Fibroblast of mammary gland (primary cell): ENCODE measurements around the gene SLC30A7.

ENCODE experiments used
- DNase-seq: peaks from one replicate; pipeline ENCODE4 v3.0.0-alpha.2; 2010; ENCODE audit warnings: low read depth
- H3K4me3 ChIP-seq: 2 replicates; pipeline ENCODE4 v1.5.1; 2011; ENCODE audit warnings: low read depth, mild to moderate bottlenecking, low read length, moderate library complexity; ENCODE audit not compliant: control insufficient read depth
- CTCF ChIP-seq: conservative IDR thresholded peaks from 2 replicates; pipeline ENCODE4 v1.5.1; 2011; ENCODE audit warnings: low read depth, low read length, inconsistent platforms; ENCODE audit not compliant: control insufficient read depth, insufficient read depth

Gene SLC30A7

GRCh38 chr1:100891380-100891779, 4.5 kb upstream of the SLC30A7 start:
- DNase-seq, result no peak
- H3K4me3 ChIP-seq, result no peak overlapping the region
- TF ChIP-seq CTCF, result no peak

- DNase-seq, result no peak
- TF ChIP-seq CTCF, result no peak
- no peak overlapping the region for H3K4me3 ChIP-seq
These were observed 3.3 kb upstream of the SLC30A7 start for GRCh38 chr1:100892554-100892953.

GRCh38 chr1:100893718-100894117, 2.2 kb upstream of the SLC30A7 start:
- H3K4me3 ChIP-seq, result peak overlapping the region; percentile 95
- DNase-seq, result no peak
- no peak for TF ChIP-seq CTCF

DNA sequence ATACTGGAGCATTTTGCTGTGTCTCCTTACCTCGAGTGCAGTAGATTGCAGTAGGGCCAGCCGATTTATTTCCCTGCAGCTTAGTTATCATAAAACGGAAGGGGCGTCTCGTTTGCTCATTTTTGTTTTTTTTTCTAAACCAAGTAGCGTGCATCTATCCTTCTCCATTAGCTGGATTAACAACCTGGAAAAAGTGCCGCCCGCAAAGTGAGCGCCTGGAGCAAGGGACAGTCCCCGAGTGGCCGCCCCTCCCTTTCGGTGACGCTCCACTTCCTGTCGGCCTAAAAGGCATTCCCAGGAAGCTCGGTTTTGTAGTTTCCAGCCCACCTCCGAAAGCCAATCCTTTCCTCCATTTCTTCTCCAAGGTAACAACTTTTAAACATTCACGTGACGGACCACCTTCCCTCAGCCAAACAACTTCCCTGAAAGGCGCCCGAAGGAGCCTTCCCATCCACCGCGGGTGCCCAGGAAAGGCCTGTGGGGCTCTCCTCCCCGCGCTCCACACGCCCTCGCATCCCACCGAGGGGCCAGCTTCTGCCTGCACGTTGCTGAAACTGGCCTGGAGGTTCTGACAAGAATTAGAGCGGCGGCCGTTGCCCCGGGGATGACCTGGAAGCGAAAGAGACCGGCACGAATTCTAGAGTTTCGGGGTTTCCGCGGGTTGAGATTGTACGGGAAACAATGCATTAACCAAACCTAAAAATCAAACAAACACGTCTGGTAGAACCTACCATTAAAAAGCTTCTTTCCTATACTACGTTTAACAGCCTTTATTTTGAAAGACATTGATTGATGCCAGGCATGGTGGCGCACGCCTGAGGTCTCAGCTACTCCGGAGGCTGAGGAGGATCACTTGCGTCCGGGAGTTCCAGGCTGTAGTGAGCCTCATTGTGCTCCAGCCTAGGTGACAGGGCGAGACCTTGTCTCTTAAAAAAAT, 1.0 kb upstream of the SLC30A7 start, which contains the start of gene EXTL2:
Gene EXTL2, minus strand, starts transcription at position 240 of the 937 bp plus-strand sequence. CDS start 6,085 bp downstream, outside the sequence.
- DNase-seq, result peak; percentile 70
- H3K4me3 ChIP-seq, result peak within 1 kb of the TSS; percentile 95
- no peak for TF ChIP-seq CTCF

DNA sequence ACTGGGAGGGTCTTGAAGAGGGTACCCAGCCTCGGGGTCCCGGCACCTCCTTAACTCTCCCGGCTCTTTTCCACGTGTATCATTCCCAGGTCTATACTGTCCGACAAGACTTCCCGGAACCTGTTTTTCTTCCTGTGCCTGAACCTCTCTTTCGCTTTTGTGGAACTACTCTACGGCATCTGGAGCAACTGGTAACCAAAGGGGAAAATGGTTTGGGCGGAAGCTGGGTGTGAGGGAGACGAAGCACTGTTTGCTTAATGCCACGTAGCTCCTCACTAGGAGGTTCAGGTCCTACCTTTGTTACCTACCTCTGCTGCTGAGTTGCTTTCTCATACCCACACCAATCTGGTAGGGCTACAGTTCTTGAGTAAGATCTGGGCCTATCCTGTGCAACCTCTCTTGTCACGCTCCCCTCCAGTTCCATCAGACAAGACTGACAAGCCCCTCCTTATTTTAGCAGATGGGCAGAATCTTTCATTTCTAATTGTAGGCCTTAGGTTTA, 642 bp downstream of the SLC30A7 start:
- DNase-seq, result peak; percentile 60
- TF ChIP-seq CTCF, result no peak
- peak overlapping the region; percentile 95 for H3K4me3 ChIP-seq

- DNase-seq, result no peak
- H3K4me3 ChIP-seq, result no peak overlapping the region
- TF ChIP-seq CTCF, result no peak
These were observed 6.5 kb downstream of the SLC30A7 start for GRCh38 chr1:100902365-100902764.
